HepG2 (cell line): Measurements from ENCODE around the gene SMAD7. TPM values are rescaled to one million over a fixed set of nuclear protein-coding genes. Genes with fewer than 3 reads are reported as not detected.

ENCODE experiments used
- EP300 ChIP-seq, 3 experiments: sonication (generic) in 1 of 3; formaldehyde crosslinking in 1 of 3; IDR thresholded peaks; 2 replicates each; pipeline versions ENCODE4 v1.5.1 to v1.6.1; 2011 to 2020; ENCODE audit warnings: low read depth in 2 of 3, low read length in 2 of 3, borderline replicate concordance in 1 of 3, improper control_type of control experiment in 1 of 3, mild to moderate bottlenecking in 1 of 3, missing genetic modification reagents in 1 of 3, moderate library complexity in 1 of 3
- HBP1 ChIP-seq: IDR thresholded peaks from 2 replicates; pipeline ENCODE4 v1.6.1; 2016; ENCODE audit warnings: low read depth, control low read depth
- HNF1A ChIP-seq, 2 experiments: sonication (generic) in 1 of 2; formaldehyde crosslinking in 1 of 2; IDR thresholded peaks; 2 replicates each; pipeline versions ENCODE4 v1.4.0 to v1.6.1; 2016 to 2020; ENCODE audit warnings: borderline replicate concordance in 1 of 2, low read depth in 1 of 2, mild to moderate bottlenecking in 1 of 2, missing genetic modification reagents in 1 of 2
- PTBP1 ChIP-seq: fragments of 200-400 bp; formaldehyde crosslinking; IDR thresholded peaks from 2 replicates; pipeline ENCODE4 v1.6.1; 2018; ENCODE audit warnings: low read length, low read depth; ENCODE audit not compliant: poor library complexity, severe bottlenecking
- SALL1 ChIP-seq: sonication (generic); formaldehyde crosslinking; IDR thresholded peaks from 2 replicates; pipeline ENCODE4 v1.8.0; 2022; ENCODE audit warnings: mild to moderate bottlenecking, missing genetic modification reagents
- SMAD1 ChIP-seq: sonication (generic); formaldehyde crosslinking; IDR thresholded peaks from 2 replicates; pipeline ENCODE4 v1.4.0; 2020; ENCODE audit warnings: missing genetic modification reagents, low read depth, mild to moderate bottlenecking, borderline replicate concordance
- TGIF2 ChIP-seq: IDR thresholded peaks from 2 replicates; pipeline ENCODE4 v1.6.1; 2016; ENCODE audit warnings: control low read depth, missing compliant biosample characterization
- ZBTB7B ChIP-seq: sonication (generic); formaldehyde crosslinking; IDR thresholded peaks from 2 replicates; pipeline ENCODE4 v1.4.0; 2020; ENCODE audit warnings: missing genetic modification reagents
- ZNF142 ChIP-seq: sonication (generic); formaldehyde crosslinking; IDR thresholded peaks from 2 replicates; pipeline ENCODE4 v1.4.0; 2020; ENCODE audit warnings: missing genetic modification reagents
- ZNF367 ChIP-seq: sonication (generic); formaldehyde crosslinking; IDR thresholded peaks from 2 replicates; pipeline ENCODE4 v1.4.0; 2020; ENCODE audit warnings: missing genetic modification reagents, borderline replicate concordance
- ZNF441 ChIP-seq: sonication (generic); formaldehyde crosslinking; IDR thresholded peaks from 2 replicates; pipeline ENCODE4 v1.7.0; 2021; ENCODE audit warnings: missing genetic modification reagents, borderline replicate concordance
- ZNF629 ChIP-seq: sonication (generic); formaldehyde crosslinking; conservative IDR thresholded peaks from 2 replicates; pipeline ENCODE4 v1.5.0; 2020; ENCODE audit warnings: missing genetic modification reagents
- ZSCAN9 ChIP-seq: IDR thresholded peaks from 2 replicates; pipeline ENCODE4 v1.6.1; 2016; ENCODE audit warnings: borderline replicate concordance
- polyA plus RNA-seq, 8 experiments: library from polyadenylated mRNA; depleted of rRNA in 3 of 8; stranded (reverse) in 7 of 8; unstranded in 1 of 8; fragments of >200 nt; fragmentation: Illumina TruSeq in 4 of 8; extraction: Trizol in 4 of 8; gene quantifications; 2 replicates each; pipeline versions ENCODE4 v1.2.1 to v1.2.3, GENCODE V29; 2011 to 2016; ENCODE audit warnings: low read depth in 4 of 8, missing spikeins in 1 of 8, mixed read lengths in 1 of 8; ENCODE audit not compliant: insufficient read depth in 1 of 8
- total RNA-seq, 5 experiments: library from RNA; depleted of rRNA; stranded (reverse); fragments of >200 nt; fragmentation: Illumina TruSeq; extraction: Trizol; gene quantifications; 2 replicates each; pipeline ENCODE4 v1.2.3, GENCODE V29; 2016; ENCODE audit warnings: low read depth in 1 of 5

SMAD7 gene
- total and polyA plus RNA-seq, 2 of the 13 experiments (the other 11 are each of a cell fraction or from before 2014, with no cell fraction given): 17.4 to 24.7 TPM

DNA sequence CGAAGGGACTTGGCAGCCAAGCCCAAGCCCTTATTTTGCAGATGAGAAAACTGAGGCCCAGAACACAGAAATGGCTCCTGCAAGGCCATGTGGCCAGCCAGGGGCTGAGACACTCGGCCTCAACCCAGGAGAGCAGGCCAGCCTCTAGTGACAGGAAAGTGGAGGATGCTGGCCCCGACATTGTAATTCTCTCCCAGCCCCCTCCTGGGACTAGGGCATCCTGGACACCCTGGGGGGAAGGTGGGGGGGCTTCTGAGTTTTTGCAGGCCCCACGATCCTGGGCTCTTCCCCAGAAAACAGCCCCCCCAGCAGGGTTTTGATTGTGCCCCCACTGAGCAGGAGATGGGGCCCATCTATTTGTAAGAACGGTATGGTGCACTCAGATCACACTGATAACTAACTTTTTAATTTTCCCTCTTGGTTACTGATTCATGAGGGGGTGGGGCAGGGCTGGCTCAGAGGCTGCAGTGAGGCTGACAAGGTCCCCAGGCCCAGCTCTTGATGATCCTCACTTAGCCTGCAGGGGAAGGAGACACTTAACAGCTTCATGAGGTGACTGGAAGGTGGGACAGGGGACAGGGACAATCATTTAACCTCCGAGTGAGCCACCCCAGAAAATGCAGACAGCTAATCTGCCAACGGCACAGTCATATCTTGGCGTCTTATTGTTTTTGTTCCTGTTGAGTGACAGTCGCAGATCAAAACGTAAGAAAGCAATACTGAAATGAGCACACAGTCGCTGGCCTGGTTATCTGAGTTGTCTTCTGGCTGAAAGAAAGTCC lies 18.9 kb downstream of the SMAD7 start (continued):
- peak in 1 of 2 experiments; percentile 10; a peak in 1 of 4 replicates for TF ChIP-seq EP300 (IDR thresholded peaks at IDR 0.05; ENCODE audit: low read depth in 2 of 2, low read length in 2 of 2)
- TF ChIP-seq EP300 (CRISPR knock-in tag; IDR thresholded peaks at IDR 0.05; ENCODE audit: borderline replicate concordance): no peak
- 0 out of 2 replicates have a peak, but pooled peaks have one; percentile 38 for TF ChIP-seq TGIF2
- TF ChIP-seq PTBP1: peak; percentile 60
- TF ChIP-seq SALL1 (CRISPR knock-in tag): peak; percentile 16; the same call in 1 of the 2 replicates
- TF ChIP-seq ZNF629: peak; percentile 70
- no peak for TF ChIP-seq ZNF367
- TF ChIP-seq ZBTB7B (CRISPR knock-in tag): 0 out of 2 replicates have a peak, but pooled peaks have one; percentile 49
- peak; percentile 39; the same call in 1 of the 2 replicates for TF ChIP-seq HNF1A (IDR thresholded peaks at IDR 0.05; ENCODE audit: low read depth)
- peak; percentile 67; the same call in 1 of the 2 replicates for TF ChIP-seq HNF1A (CRISPR knock-in tag; IDR thresholded peaks at IDR 0.05; ENCODE audit: borderline replicate concordance)
- TF ChIP-seq ZNF142 (CRISPR knock-in tag): no peak
- TF ChIP-seq ZNF441: no peak
- TF ChIP-seq SMAD1 (CRISPR knock-in tag): no peak
- peak; percentile 52; the same call in 1 of the 2 replicates for TF ChIP-seq HBP1
- no peak for TF ChIP-seq ZSCAN9 (CRISPR knock-in tag)
